ENCODE data around the gene PCNP. TPM values are rescaled to one million over a fixed set of nuclear protein-coding genes. Genes with fewer than 3 reads are reported as not detected.
A peak's percentile ranks its signal among the peaks of the same experiment; 100 is the strongest.

PCNP gene
- total RNA-seq, 2 experiments from 2014 or later, result 49.2 to 153 TPM

GRCh38 chr3:101635345-101635744, 61.4 kb downstream of the PCNP start:
- no peaks in the 10 kb centered on the region for H3K9me2 ChIP-seq (ENCODE audit: insufficient read depth, low read length)
- H2AFZ ChIP-seq (ENCODE audit: low read length), result no peak overlapping the region
- H3K27ac ChIP-seq (ENCODE audit: low read depth, low read length, poor library complexity, severe bottlenecking), result no peak overlapping the region
- no peaks in the 10 kb centered on the region for H3K36me3 ChIP-seq (ENCODE audit: insufficient read depth, low read length)
- no TSS peak for BruUV-seq (replicated peaks)
- no peaks in the 10 kb centered on the region for H3K79me2 ChIP-seq (ENCODE audit: insufficient read depth, low read depth, low read length)
- TF ChIP-seq CTCF (conservative IDR thresholded peaks at IDR 0.05; ENCODE audit: low read length) (no peak), EZH2phosphoT487 (IDR thresholded peaks at IDR 0.05; ENCODE audit: borderline replicate concordance, low read depth, low read length) (no peak)
- no peaks in the 10 kb centered on the region for H3K4me1 ChIP-seq (ENCODE audit: insufficient read depth, low read length, poor library complexity, severe bottlenecking)
- no peak for DNase-seq (ENCODE audit: low spot score)
- no peak overlapping the region for H3K4me2 ChIP-seq (ENCODE audit: low read length)
- intact Hi-C loops (cut with micrococcal nuclease; ENCODE audit: unreplicated experiment), result loop anchor here (10.0 kb wide), 1 partner anchor 561 kb away; no protein-coding TSS in a partner anchor
- POLR2A ChIA-PET, result interaction anchor here (1.0 kb wide), 1 partner anchor 1546 kb away, joined by 3 read pairs; no protein-coding TSS in a partner anchor
- no peaks in the 10 kb centered on the region for H4K20me1 ChIP-seq (ENCODE audit: insufficient read depth, low read length)
- no peak overlapping the region for H3K4me3 ChIP-seq (ENCODE audit: low read depth, low read length, poor library complexity, severe bottlenecking)
- H3K9me3 ChIP-seq (ENCODE audit: low read length), result no peaks in the 10 kb centered on the region
- CTCF ChIA-PET (ENCODE audit: unreplicated experiment), result no interaction called here

GRCh38 chr3:101635954-101636798, 62.2 kb downstream of the PCNP start:
- ChIA-PET CTCF (ENCODE audit: unreplicated experiment) (no interaction called here), POLR2A (interaction anchor here (0.6 kb wide), 1 partner anchor 17 kb away, joined by 3 read pairs; no protein-coding TSS in a partner anchor)
- TF ChIP-seq CTCF (conservative IDR thresholded peaks at IDR 0.05; ENCODE audit: low read length) (peak; percentile 90), EZH2phosphoT487 (IDR thresholded peaks at IDR 0.05; ENCODE audit: borderline replicate concordance, low read depth, low read length) (no peak)
- Histone ChIP-seq H3K9me2 (ENCODE audit: insufficient read depth, low read length) (no peaks in the 10 kb centered on the region), H3K9me3 (ENCODE audit: low read length) (no peaks in the 10 kb centered on the region), H3K4me2 (ENCODE audit: low read length) (no peak overlapping the region), H4K20me1 (ENCODE audit: insufficient read depth, low read length) (no peaks in the 10 kb centered on the region), H3K27ac (ENCODE audit: low read depth, low read length, poor library complexity, severe bottlenecking) (no peak overlapping the region), H3K4me1 (ENCODE audit: insufficient read depth, low read length, poor library complexity, severe bottlenecking) (no peaks in the 10 kb centered on the region), H3K79me2 (ENCODE audit: insufficient read depth, low read depth, low read length) (no peaks in the 10 kb centered on the region), H3K4me3 (ENCODE audit: low read depth, low read length, poor library complexity, severe bottlenecking) (no peak overlapping the region), H2AFZ (ENCODE audit: low read length) (peak overlapping the region; percentile 8; the same call in 1 of the 2 replicates), H3K36me3 (ENCODE audit: insufficient read depth, low read length) (no peaks in the 10 kb centered on the region)
- BruUV-seq (replicated peaks), result no TSS peak
- DNase-seq (ENCODE audit: low spot score), result peak; percentile 73
- intact Hi-C loops (cut with micrococcal nuclease; ENCODE audit: unreplicated experiment), result loop anchor here (1.0 to 10.0 kb wide), 2 partner anchors 63 to 561 kb away; no protein-coding TSS in a partner anchor

GRCh38 chr3:101637451-101637850, 63.5 kb downstream of the PCNP start:
- TF ChIP-seq CTCF (conservative IDR thresholded peaks at IDR 0.05; ENCODE audit: low read length) (no peak), EZH2phosphoT487 (IDR thresholded peaks at IDR 0.05; ENCODE audit: borderline replicate concordance, low read depth, low read length) (no peak)
- Histone ChIP-seq H3K36me3 (ENCODE audit: insufficient read depth, low read length) (no peaks in the 10 kb centered on the region), H3K4me3 (ENCODE audit: low read depth, low read length, poor library complexity, severe bottlenecking) (no peak overlapping the region), H3K4me2 (ENCODE audit: low read length) (no peak overlapping the region), H3K9me3 (ENCODE audit: low read length) (no peaks in the 10 kb centered on the region), H2AFZ (ENCODE audit: low read length) (no peak overlapping the region), H3K79me2 (ENCODE audit: insufficient read depth, low read depth, low read length) (no peaks in the 10 kb centered on the region), H3K4me1 (ENCODE audit: insufficient read depth, low read length, poor library complexity, severe bottlenecking) (no peaks in the 10 kb centered on the region), H3K27ac (ENCODE audit: low read depth, low read length, poor library complexity, severe bottlenecking) (no peak overlapping the region), H3K9me2 (ENCODE audit: insufficient read depth, low read length) (no peaks in the 10 kb centered on the region), H4K20me1 (ENCODE audit: insufficient read depth, low read length) (no peaks in the 10 kb centered on the region)
- BruUV-seq (replicated peaks), result no TSS peak
- DNase-seq (ENCODE audit: low spot score), result no peak
- CTCF ChIA-PET (ENCODE audit: unreplicated experiment), result no interaction called here
- POLR2A ChIA-PET, result no interaction called here
- intact Hi-C loops (cut with micrococcal nuclease; ENCODE audit: unreplicated experiment), result loop anchor here (10.0 kb wide), 1 partner anchor 563 kb away; no protein-coding TSS in a partner anchor
